ENCODE measurements around the gene FRRS1L. TPM values are rescaled to one million over a fixed set of nuclear protein-coding genes. Genes with fewer than 3 reads are reported as not detected.

The FRRS1L gene
- total and polyA plus RNA-seq, 2 donors (not counting 1 experiment from before 2014, with no cell fraction given), result not detected

- Mint-ChIP-seq H3K9me3 (ENCODE audit: insufficient read depth) (no peaks in the 10 kb centered on the region), H3K27me3 (peaks cover 18% of the 10 kb centered on the region), H3K4me1 (no peaks in the 10 kb centered on the region), H3K27ac (no peak overlapping the region), H3K4me3 (no peak overlapping the region)
- WGBS (ENCODE audit: insufficient coverage), result 100% methylated on average over 1 of the region's 2 CpGs
- CTCF ChIA-PET, result interaction anchor here (0.8 kb wide), 1 partner anchor 16 kb away, joined by 3 read pairs; no protein-coding TSS in a partner anchor
- Histone ChIP-seq H3K27ac (ENCODE audit: low read length in 2 of 2) (no peak overlapping the region), H3K4me2 (replicated peaks; ENCODE audit: low read depth, low read length, poor library complexity, severe bottlenecking) (no peak overlapping the region), H3K27me3 (replicated peaks in 1 of 4; ENCODE audit: control extremely low read depth in 1 of 4, control insufficient read depth in 3 of 4, insufficient read depth in 4 of 4, low read length in 3 of 4) (peaks cover 0 to 4% (median 1%) of the 10 kb centered on the region in 4 experiments), H3K9me3 (ENCODE audit: control extremely low read depth in 1 of 3, control insufficient read depth in 2 of 3, insufficient read depth in 1 of 3, low read length in 2 of 3) (no peaks in the 10 kb centered on the region), H3K36me3 (replicated peaks in 1 of 2; ENCODE audit: control extremely low read depth in 1 of 2, control insufficient read depth in 1 of 2, extremely low read depth in 1 of 2, insufficient read depth in 2 of 2, low read length in 1 of 2) (no peaks in the 10 kb centered on the region), H3K79me2 (ENCODE audit: control insufficient read depth, insufficient read depth, low read length) (no peaks in the 10 kb centered on the region), H3K4me3 (ENCODE audit: control extremely low read depth in 1 of 5, extremely low read depth in 1 of 5, insufficient read depth in 1 of 5, low read depth in 2 of 5, low read length in 4 of 5) (no peak overlapping the region), H3K4me1 (ENCODE audit: control insufficient read depth in 2 of 2, insufficient read depth in 2 of 2, low read length in 2 of 2) (no peaks in the 10 kb centered on the region), H2AFZ (ENCODE audit: insufficient read depth, low read depth, low read length, poor library complexity, severe bottlenecking) (no peak overlapping the region), H3K9ac (ENCODE audit: low read length) (no peak overlapping the region), H4K20me1 (ENCODE audit: control insufficient read depth, insufficient read depth, low read length, poor library complexity, severe bottlenecking) (no peaks in the 10 kb centered on the region)
- DNase-seq (no peak), ATAC-seq (ENCODE audit: low read depth) (no peak)
- TF ChIP-seq, protein P1, sequence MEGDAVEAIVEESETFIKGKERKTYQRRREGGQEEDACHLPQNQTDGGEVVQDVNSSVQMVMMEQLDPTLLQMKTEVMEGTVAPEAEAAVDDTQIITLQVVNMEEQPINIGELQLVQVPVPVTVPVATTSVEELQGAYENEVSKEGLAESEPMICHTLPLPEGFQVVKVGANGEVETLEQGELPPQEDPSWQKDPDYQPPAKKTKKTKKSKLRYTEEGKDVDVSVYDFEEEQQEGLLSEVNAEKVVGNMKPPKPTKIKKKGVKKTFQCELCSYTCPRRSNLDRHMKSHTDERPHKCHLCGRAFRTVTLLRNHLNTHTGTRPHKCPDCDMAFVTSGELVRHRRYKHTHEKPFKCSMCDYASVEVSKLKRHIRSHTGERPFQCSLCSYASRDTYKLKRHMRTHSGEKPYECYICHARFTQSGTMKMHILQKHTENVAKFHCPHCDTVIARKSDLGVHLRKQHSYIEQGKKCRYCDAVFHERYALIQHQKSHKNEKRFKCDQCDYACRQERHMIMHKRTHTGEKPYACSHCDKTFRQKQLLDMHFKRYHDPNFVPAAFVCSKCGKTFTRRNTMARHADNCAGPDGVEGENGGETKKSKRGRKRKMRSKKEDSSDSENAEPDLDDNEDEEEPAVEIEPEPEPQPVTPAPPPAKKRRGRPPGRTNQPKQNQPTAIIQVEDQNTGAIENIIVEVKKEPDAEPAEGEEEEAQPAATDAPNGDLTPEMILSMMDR (IDR thresholded peaks at IDR 0.05), result no peak
- TF ChIP-seq EZH2 (IDR thresholded peaks at IDR 0.05; ENCODE audit: borderline replicate concordance, insufficient read depth, low read depth, low read length, poor library complexity, severe bottlenecking), result no peak
- intact Hi-C loops (cut with micrococcal nuclease), result no loop called here
- POLR2A ChIA-PET, result no interaction called here
These were observed 9.9 kb upstream of the FRRS1L start for GRCh38 chr9:109176963-109177362.

GRCh38 chr9:109176386-109176785 is 9.3 kb upstream of the FRRS1L start:
- H3K9me3 ChIP-seq (ENCODE audit: control extremely low read depth in 1 of 3, control insufficient read depth in 2 of 3, insufficient read depth in 1 of 3, low read length in 2 of 3), result no peaks in the 10 kb centered on the region
- no peak overlapping the region for H3K4me3 ChIP-seq (ENCODE audit: control extremely low read depth in 1 of 5, extremely low read depth in 1 of 5, insufficient read depth in 1 of 5, low read depth in 2 of 5, low read length in 4 of 5)
- Mint-ChIP-seq H3K4me3 (no peak overlapping the region), H3K27ac (no peak overlapping the region), H3K4me1 (no peaks in the 10 kb centered on the region), H3K9me3 (ENCODE audit: insufficient read depth) (no peaks in the 10 kb centered on the region), H3K27me3 (peaks cover 18% of the 10 kb centered on the region)
- no peak overlapping the region for H3K4me2 ChIP-seq (replicated peaks; ENCODE audit: low read depth, low read length, poor library complexity, severe bottlenecking)
- no peaks in the 10 kb centered on the region for H3K79me2 ChIP-seq (ENCODE audit: control insufficient read depth, insufficient read depth, low read length)
- peaks cover 0 to 8% (median 6%) of the 10 kb centered on the region in 4 experiments for H3K27me3 ChIP-seq (replicated peaks in 1 of 4; ENCODE audit: control extremely low read depth in 1 of 4, control insufficient read depth in 3 of 4, insufficient read depth in 4 of 4, low read length in 3 of 4)
- ATAC-seq (ENCODE audit: low read depth), result no peak
- no peak overlapping the region for H3K27ac ChIP-seq (ENCODE audit: low read length in 2 of 2)
- H3K4me1 ChIP-seq (ENCODE audit: control insufficient read depth in 2 of 2, insufficient read depth in 2 of 2, low read length in 2 of 2), result no peaks in the 10 kb centered on the region
- no peak for TF ChIP-seq EZH2 (IDR thresholded peaks at IDR 0.05; ENCODE audit: borderline replicate concordance, insufficient read depth, low read depth, low read length, poor library complexity, severe bottlenecking)
- TF ChIP-seq, protein P1 (IDR thresholded peaks at IDR 0.05), result no peak
- no peak overlapping the region for H2AFZ ChIP-seq (ENCODE audit: insufficient read depth, low read depth, low read length, poor library complexity, severe bottlenecking)
- no peak overlapping the region for H3K9ac ChIP-seq (ENCODE audit: low read length)
- 90% methylated on average over 6 of the region's 8 CpGs for WGBS (ENCODE audit: insufficient coverage)
- intact Hi-C loops (cut with micrococcal nuclease), result no loop called here
- no peaks in the 10 kb centered on the region for H3K36me3 ChIP-seq (replicated peaks in 1 of 2; ENCODE audit: control extremely low read depth in 1 of 2, control insufficient read depth in 1 of 2, extremely low read depth in 1 of 2, insufficient read depth in 2 of 2, low read length in 1 of 2)
- DNase-seq, result no peak
- no peaks in the 10 kb centered on the region for H4K20me1 ChIP-seq (ENCODE audit: control insufficient read depth, insufficient read depth, low read length, poor library complexity, severe bottlenecking)
- CTCF ChIA-PET, result no interaction called here
- POLR2A ChIA-PET, result no interaction called here

Data from B cell (primary cell).